Loucy (cell line): ENCODE measurements around the gene FMNL2.
A peak's percentile ranks its signal among the peaks of the same experiment; 100 is the strongest.

Experiments
- H2AFZ ChIP-seq: fragments of 200-600 bp; sonication (generic); 2 replicates; pipeline ENCODE4 v1.6.0; 2016; ENCODE audit warnings: antibody characterized with exemption, mild to moderate bottlenecking, low read length, moderate library complexity
- H3F3A ChIP-seq: fragments of 200-600 bp; 2 replicates; pipeline ENCODE4 v1.6.0; 2016; ENCODE audit warnings: antibody characterized with exemption, low read depth, mild to moderate bottlenecking
- H3K27me3 ChIP-seq: fragments of 200-600 bp; sonication (generic); 2 replicates; pipeline ENCODE4 v1.6.1; 2014; ENCODE audit warnings: low read length, mild to moderate bottlenecking; ENCODE audit not compliant: insufficient read depth, poor library complexity, severe bottlenecking
- H3K36me3 ChIP-seq: fragments of 200-600 bp; sonication (generic); 2 replicates; pipeline ENCODE4 v1.6.1; 2016; ENCODE audit warnings: low read length; ENCODE audit not compliant: insufficient read depth
- H3K4me1 ChIP-seq: fragments of 200-600 bp; sonication (generic); 2 replicates; pipeline ENCODE4 v1.5.1; 2014; ENCODE audit warnings: low read length, mild to moderate bottlenecking; ENCODE audit not compliant: insufficient read depth, poor library complexity, severe bottlenecking
- H3K4me2 ChIP-seq: fragments of 200-600 bp; sonication (generic); 2 replicates; pipeline ENCODE4 v1.6.0; 2014; ENCODE audit warnings: antibody characterized with exemption, low read length, low read depth, mild to moderate bottlenecking; ENCODE audit not compliant: poor library complexity, severe bottlenecking
- H3K4me3 ChIP-seq: fragments of 200-600 bp; sonication (generic); 2 replicates; pipeline ENCODE4 v1.5.1; 2014; ENCODE audit warnings: low read length, mild to moderate bottlenecking, mixed read lengths; ENCODE audit not compliant: poor library complexity, severe bottlenecking
- H3K79me2 ChIP-seq: fragments of 200-600 bp; sonication (generic); 2 replicates; pipeline ENCODE4 v1.6.1; 2014; ENCODE audit warnings: low read length; ENCODE audit not compliant: insufficient read depth
- H3K9ac ChIP-seq: fragments of 200-600 bp; sonication (generic); 2 replicates; pipeline ENCODE4 v1.6.0; 2014; ENCODE audit warnings: mild to moderate bottlenecking, low read depth, low read length, moderate library complexity; ENCODE audit not compliant: poor library complexity, severe bottlenecking
- H3K9me2 ChIP-seq: fragments of 200-600 bp; sonication (generic); replicated peaks from 2 replicates; pipeline ENCODE4 v1.6.1; 2016; ENCODE audit warnings: low read depth, low read length, mixed read lengths
- H3K9me3 ChIP-seq: fragments of 200-600 bp; sonication (generic); 2 replicates; pipeline ENCODE4 v1.6.1; 2014; ENCODE audit warnings: mild to moderate bottlenecking, antibody characterized with exemption, low read length, low read depth; ENCODE audit not compliant: insufficient read depth
- H4K20me1 ChIP-seq: fragments of 200-600 bp; sonication (generic); 2 replicates; pipeline ENCODE4 v1.6.0; 2014; ENCODE audit warnings: antibody characterized with exemption, low read length, mild to moderate bottlenecking; ENCODE audit not compliant: insufficient read depth, poor library complexity, severe bottlenecking
- EZH2phosphoT487 ChIP-seq: fragments of 200-600 bp; IDR thresholded peaks from 2 replicates; pipeline ENCODE4 v1.6.1; 2018; ENCODE audit warnings: antibody characterized with exemption, mild to moderate bottlenecking, moderate library complexity, borderline replicate concordance
- TF ChIP-seq, protein P1 (sequence below): fragments of 200-600 bp; sonication (generic); conservative IDR thresholded peaks from 2 replicates; pipeline ENCODE4 v1.5.1; 2014; ENCODE audit warnings: mild to moderate bottlenecking, antibody characterized with exemption, low read length

The FMNL2 gene

DNA sequence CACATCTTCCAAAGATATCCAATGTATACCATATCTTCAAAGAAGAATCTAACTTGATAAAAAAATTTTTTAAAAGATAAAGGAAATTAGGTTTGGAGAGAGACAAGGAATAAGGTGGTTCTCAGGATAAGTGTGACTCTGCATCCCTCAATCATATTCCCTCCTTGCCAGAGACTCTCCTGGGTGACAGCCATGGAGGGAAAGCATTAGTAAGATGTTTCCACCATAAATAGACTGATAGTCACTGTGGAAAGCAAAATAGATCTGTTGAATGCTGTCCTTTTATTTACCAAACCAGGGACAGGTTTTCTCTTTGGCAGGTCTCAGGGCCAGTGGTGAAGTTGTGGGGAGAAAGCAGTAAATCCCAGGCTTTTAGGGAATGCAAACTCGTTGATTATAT lies 274.7 kb downstream of the FMNL2 start:
- no peaks in the 10 kb centered on the region for H3K27me3 ChIP-seq
- H2AFZ ChIP-seq = no peak overlapping the region
- H3K9me2 ChIP-seq = no peaks in the 10 kb centered on the region
- peaks cover 10% of the 10 kb centered on the region for H3K4me1 ChIP-seq
- TF ChIP-seq, protein P1, sequence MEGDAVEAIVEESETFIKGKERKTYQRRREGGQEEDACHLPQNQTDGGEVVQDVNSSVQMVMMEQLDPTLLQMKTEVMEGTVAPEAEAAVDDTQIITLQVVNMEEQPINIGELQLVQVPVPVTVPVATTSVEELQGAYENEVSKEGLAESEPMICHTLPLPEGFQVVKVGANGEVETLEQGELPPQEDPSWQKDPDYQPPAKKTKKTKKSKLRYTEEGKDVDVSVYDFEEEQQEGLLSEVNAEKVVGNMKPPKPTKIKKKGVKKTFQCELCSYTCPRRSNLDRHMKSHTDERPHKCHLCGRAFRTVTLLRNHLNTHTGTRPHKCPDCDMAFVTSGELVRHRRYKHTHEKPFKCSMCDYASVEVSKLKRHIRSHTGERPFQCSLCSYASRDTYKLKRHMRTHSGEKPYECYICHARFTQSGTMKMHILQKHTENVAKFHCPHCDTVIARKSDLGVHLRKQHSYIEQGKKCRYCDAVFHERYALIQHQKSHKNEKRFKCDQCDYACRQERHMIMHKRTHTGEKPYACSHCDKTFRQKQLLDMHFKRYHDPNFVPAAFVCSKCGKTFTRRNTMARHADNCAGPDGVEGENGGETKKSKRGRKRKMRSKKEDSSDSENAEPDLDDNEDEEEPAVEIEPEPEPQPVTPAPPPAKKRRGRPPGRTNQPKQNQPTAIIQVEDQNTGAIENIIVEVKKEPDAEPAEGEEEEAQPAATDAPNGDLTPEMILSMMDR = no peak
- TF ChIP-seq EZH2phosphoT487 = no peak
- H3F3A ChIP-seq = no peaks in the 10 kb centered on the region
- no peak overlapping the region for H3K4me3 ChIP-seq
- H3K36me3 ChIP-seq = no peaks in the 10 kb centered on the region
- H3K79me2 ChIP-seq = no peaks in the 10 kb centered on the region
- H4K20me1 ChIP-seq = no peaks in the 10 kb centered on the region
- H3K9me3 ChIP-seq = no peaks in the 10 kb centered on the region
- no peak overlapping the region for H3K4me2 ChIP-seq
- H3K9ac ChIP-seq = no peak overlapping the region

DNA sequence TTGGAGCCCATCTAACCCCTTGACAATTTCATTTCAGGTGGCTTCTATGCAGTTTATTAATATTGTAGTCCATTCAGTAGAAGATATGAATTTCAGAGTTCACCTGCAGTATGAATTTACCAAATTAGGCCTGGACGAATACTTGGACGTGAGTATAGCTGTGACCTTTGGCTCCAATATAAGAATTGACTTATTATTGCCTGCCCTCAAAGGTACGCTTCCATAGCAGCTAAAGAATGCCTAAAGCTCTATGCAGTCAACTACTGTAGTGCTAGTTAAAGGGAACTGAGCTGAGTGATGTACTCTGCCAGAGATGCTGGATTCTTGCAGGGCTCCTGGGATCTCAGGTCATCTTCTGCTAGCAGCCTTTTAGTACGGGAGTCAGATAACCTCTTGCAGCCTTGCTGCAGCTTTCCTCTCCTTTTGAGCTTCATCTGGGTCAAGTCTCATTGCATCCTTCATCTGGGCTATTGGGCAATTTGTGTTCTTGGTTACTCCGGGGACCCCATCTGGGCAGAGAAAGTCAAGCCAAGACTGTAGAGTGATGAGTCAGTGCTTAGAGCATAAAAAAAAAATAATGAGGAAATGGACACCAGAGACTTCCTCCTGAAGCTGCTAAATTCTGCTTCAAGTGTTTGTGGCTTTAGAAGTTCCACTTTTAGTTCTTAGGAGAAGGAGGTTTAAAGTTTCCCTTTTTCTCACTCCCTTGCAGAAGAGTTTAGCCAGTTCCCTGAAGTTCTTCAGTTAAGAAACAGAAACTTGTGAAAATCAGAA lies 276.7 kb downstream of the FMNL2 start:
- Histone ChIP-seq H4K20me1 (no peaks in the 10 kb centered on the region), H3K4me1 (peaks cover 10% of the 10 kb centered on the region), H3K27me3 (no peaks in the 10 kb centered on the region), H3K4me2 (peak overlapping the region; percentile 80), H2AFZ (peak overlapping the region; percentile 82), H3K79me2 (no peaks in the 10 kb centered on the region), H3K4me3 (peak overlapping the region; percentile 61), H3K36me3 (no peaks in the 10 kb centered on the region), H3F3A (no peaks in the 10 kb centered on the region), H3K9me2 (no peaks in the 10 kb centered on the region), H3K9me3 (no peaks in the 10 kb centered on the region), H3K9ac (peak overlapping the region; percentile 20)
- TF ChIP-seq, protein P1 = no peak
- TF ChIP-seq EZH2phosphoT487 = no peak

GRCh38 chr2:152613235-152613634 lies 278.3 kb downstream of the FMNL2 start:
- no peaks in the 10 kb centered on the region for H3K79me2 ChIP-seq
- peaks cover 10% of the 10 kb centered on the region for H3K4me1 ChIP-seq
- H3K9ac ChIP-seq = no peak overlapping the region
- no peaks in the 10 kb centered on the region for H3K9me3 ChIP-seq
- H3K4me3 ChIP-seq = no peak overlapping the region
- TF ChIP-seq EZH2phosphoT487 = no peak
- TF ChIP-seq, protein P1 = no peak
- H2AFZ ChIP-seq = no peak overlapping the region
- H3K9me2 ChIP-seq = no peaks in the 10 kb centered on the region
- H4K20me1 ChIP-seq = no peaks in the 10 kb centered on the region
- no peaks in the 10 kb centered on the region for H3K36me3 ChIP-seq
- no peak overlapping the region for H3K4me2 ChIP-seq
- no peaks in the 10 kb centered on the region for H3K27me3 ChIP-seq
- no peaks in the 10 kb centered on the region for H3F3A ChIP-seq
